ENCODE data around the gene SEZ6L2. TPM values are rescaled to one million over a fixed set of nuclear protein-coding genes. Genes with fewer than 3 reads are reported as not detected.
A peak's percentile ranks its signal among the peaks of the same experiment; 100 is the strongest.

The SEZ6L2 gene
- total and polyA plus RNA-seq, 2 of the 13 experiments (the other 11 are each of a cell fraction or from before 2014, with no cell fraction given) = 14.9 to 16.9 TPM

GRCh38 chr16:29899516-29900101 lies at the start of gene SEZ6L2 (continued):
- peak; percentile 58; the same call in 1 of the 2 replicates for TF ChIP-seq NRL (CRISPR knock-in tag; IDR thresholded peaks at IDR 0.05; ENCODE audit: borderline replicate concordance)
- no peak for TF ChIP-seq PAF1 (CRISPR knock-in tag; IDR thresholded peaks at IDR 0.05)
- peak; percentile 97 for TF ChIP-seq SIN3A (IDR thresholded peaks at IDR 0.05; ENCODE audit: borderline replicate concordance, low read depth, low read length)
- 0 out of 2 replicates have a peak, but pooled peaks have one; percentile 2 for TF ChIP-seq SRF (IDR thresholded peaks at IDR 0.05; ENCODE audit: low read depth, low read length)
- peak; percentile 98 for TF ChIP-seq EHMT2 (IDR thresholded peaks at IDR 0.05; ENCODE audit: borderline replicate concordance, low read depth, low read length)
- peak; percentile 7; the same call in 1 of the 2 replicates for TF ChIP-seq FOSL2 (CRISPR knock-in tag; IDR thresholded peaks at IDR 0.05)
- no peak for TF ChIP-seq HCFC1 (IDR thresholded peaks at IDR 0.05; ENCODE audit: low read depth, low read length)
- peak in 1 of 2 experiments; percentile 34; a peak in 1 of 4 replicates for TF ChIP-seq NR2F1 (CRISPR knock-in tag; IDR thresholded peaks at IDR 0.05)
- no peak for TF ChIP-seq ZKSCAN8 (CRISPR knock-in tag; IDR thresholded peaks at IDR 0.05; ENCODE audit: borderline replicate concordance)
- no peak for TF ChIP-seq SPEN (CRISPR knock-in tag; IDR thresholded peaks at IDR 0.05; ENCODE audit: low read depth)
- no peak for TF ChIP-seq CAMTA2 (CRISPR knock-in tag; IDR thresholded peaks at IDR 0.05; ENCODE audit: borderline replicate concordance)
- TF ChIP-seq ZNF678 (CRISPR knock-in tag; IDR thresholded peaks at IDR 0.05) = no peak
- no peak for TF ChIP-seq CEBPZ (IDR thresholded peaks at IDR 0.05; ENCODE audit: low read length)
- peak; percentile 95 for TF ChIP-seq CERS6 (CRISPR knock-in tag; IDR thresholded peaks at IDR 0.05)
- no peak; the same call in 1 of the 2 replicates for TF ChIP-seq HOXA7 (CRISPR knock-in tag; IDR thresholded peaks at IDR 0.05)
- TF ChIP-seq RFX1 (IDR thresholded peaks at IDR 0.05) = no peak
- TF ChIP-seq ATF4 (CRISPR knock-in tag; IDR thresholded peaks at IDR 0.05) = peak in 1 of 2 experiments; percentile 59; a peak in 1 of 4 replicates
- peak; percentile 68; the same call in 1 of the 2 replicates for TF ChIP-seq KMT2A (CRISPR knock-in tag; IDR thresholded peaks at IDR 0.05)
- TF ChIP-seq TBP (CRISPR knock-in tag; IDR thresholded peaks at IDR 0.05) = no peak
- no peak for TF ChIP-seq NFIC (IDR thresholded peaks at IDR 0.05; ENCODE audit: low read length)

Data from HepG2 (cell line).